ENCODE measurements around the gene KAT8.
A peak's percentile ranks its signal among the peaks of the same experiment; 100 is the strongest.
"Not testable (repeated sequence)": the region's sequence is repeated elsewhere in the genome, so short reads cannot be mapped to it uniquely, and the experiment has no call there.

Gene KAT8

DNA sequence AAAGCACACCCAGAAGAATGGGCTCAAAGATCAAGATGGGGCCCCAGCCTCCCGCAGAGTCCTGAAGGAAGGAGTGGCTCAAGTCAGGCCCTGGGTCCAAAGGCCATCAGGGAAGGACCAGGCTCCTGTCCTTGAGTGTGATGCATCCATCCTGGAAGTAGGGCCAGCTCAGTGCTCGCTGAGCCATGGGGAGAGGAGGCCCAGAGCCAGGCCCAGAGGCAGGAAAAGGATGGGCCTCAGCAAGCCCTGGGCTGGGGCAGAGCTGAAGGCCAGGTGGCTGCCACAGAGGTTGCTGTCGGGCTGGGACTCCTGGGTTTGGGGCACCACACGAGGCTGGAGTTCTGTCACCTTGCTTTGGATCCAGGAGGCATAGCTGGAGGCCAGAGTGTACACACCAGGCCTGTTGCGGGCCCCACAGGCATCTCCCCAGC, 14.4 kb downstream of the KAT8 start:
- DNase-seq (ENCODE audit: low read depth), result no peak

DNA sequence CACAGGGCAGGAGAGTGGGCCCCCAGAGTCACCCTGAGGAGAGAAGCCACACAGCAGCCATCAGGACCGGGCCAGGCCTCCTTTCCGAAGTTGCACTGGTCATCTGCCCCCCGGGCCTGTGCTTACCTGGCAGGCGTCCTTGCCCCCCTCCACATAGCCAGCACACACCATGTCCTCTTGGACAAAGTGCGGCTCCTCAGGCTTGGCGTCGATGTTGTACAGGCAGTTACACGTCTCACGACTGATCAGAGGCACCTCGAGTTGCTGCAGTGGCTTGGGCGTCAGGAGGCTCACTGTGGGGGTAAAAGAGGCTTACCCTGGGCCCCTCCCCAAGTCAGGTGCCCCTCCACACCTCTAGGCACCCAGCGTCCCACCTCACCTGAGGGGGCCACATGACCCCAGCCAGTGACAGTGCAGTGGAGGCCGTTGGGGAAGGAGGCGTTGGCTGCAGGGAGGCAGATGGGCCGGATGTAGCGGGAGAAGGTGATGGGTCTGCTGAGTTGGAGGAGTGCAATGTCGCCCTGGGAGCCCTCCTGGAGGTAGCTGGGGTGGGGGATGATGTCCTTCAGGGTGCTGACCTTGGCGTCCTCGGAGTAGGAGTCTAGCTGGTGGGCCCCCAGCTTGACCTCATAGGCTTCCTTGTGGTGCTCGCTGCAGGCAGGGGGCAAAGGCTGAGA, 15.0 kb downstream of the KAT8 start:
- no peak for DNase-seq (ENCODE audit: low read depth)

DNA sequence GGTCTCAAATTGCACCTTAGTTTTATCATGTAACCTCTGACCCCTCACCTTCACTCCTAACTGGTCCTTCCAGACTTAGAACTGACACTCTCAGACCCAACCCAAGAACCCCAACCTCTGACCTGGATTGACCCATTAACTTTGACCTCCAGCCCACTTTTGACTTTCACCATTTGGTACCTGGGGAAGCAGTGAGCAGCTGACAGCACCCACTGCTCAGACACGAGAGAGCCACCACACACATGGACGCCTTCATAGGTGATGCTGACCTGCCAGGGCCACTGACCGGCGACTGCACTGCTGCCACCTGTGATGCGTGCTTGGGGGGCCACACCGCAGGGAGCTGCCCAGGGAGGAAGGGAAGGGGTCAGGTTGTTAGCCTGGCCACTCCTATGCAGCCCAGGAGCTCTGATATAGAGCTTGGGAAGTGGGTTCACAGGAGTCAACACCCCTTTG, 15.6 kb downstream of the KAT8 start:
- no peak for DNase-seq (ENCODE audit: low read depth)

DNA sequence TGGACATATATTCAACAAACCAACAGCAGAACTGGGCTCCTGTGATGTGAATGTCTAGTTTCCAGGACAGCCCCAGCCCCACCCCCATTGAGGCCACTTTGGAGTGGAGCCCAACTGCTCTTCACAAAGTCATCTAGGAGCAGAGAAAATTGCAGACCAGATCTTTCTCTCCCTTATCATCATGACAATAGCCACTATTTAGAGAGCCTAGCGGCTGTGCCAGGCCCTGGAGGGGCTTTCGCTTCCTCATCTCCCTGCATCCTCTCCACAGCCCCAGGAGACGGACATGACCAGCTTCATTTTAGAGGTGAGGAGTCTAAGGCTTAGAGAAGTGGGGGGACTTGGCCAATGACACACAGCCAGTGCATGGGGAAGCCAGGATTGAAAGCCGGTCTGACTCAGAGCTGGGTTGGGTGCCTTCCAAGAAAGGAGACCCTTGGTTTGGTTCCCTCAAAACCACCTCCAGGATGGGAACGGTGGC, 16.7 kb downstream of the KAT8 start:
- no peak for DNase-seq (ENCODE audit: low read depth)

DNA sequence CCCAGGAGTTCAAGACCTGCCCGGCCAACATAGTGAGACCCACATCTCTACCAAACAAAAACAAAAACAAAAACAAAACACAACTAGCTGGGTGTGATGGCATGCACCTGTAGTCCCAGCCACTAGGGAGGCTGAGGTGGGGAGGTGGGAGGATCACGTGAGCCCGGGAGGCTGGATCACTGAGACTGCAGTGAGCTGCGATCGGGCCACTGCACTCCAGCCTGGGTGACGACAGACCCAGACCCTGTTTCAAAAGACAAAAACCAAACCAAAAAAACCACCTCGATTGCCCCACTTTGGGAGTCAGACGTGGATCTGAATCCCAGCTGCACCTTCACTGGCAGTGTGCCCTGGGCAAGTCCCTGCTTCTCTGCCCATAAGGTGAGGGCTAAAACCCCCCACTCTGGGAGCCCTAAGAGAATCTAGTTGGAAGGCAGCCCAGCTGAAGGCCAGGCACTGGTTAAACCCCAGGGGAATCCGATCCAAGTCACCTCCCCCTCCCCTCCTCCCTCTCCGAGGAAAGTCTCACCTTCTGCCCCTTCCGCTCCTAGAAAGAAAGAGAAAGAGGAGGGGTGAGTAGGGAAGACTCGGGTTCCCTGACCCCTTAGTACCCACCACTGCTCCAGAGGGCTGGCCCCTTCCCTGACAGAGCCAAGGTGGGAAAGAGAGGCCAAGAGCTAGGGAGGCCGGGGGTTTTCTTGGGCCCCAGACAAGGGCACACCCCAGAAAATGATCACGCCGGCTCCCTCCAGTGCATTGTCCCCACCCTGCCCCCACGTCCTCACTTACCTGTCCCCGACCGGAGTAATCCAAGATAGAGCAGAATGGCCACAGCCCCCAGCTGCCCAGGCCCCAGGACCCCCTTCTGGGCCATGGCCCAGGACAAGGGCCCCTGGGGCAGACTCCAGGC, 17.4 kb downstream of the KAT8 start:
- no peak for DNase-seq (ENCODE audit: low read depth)

DNA sequence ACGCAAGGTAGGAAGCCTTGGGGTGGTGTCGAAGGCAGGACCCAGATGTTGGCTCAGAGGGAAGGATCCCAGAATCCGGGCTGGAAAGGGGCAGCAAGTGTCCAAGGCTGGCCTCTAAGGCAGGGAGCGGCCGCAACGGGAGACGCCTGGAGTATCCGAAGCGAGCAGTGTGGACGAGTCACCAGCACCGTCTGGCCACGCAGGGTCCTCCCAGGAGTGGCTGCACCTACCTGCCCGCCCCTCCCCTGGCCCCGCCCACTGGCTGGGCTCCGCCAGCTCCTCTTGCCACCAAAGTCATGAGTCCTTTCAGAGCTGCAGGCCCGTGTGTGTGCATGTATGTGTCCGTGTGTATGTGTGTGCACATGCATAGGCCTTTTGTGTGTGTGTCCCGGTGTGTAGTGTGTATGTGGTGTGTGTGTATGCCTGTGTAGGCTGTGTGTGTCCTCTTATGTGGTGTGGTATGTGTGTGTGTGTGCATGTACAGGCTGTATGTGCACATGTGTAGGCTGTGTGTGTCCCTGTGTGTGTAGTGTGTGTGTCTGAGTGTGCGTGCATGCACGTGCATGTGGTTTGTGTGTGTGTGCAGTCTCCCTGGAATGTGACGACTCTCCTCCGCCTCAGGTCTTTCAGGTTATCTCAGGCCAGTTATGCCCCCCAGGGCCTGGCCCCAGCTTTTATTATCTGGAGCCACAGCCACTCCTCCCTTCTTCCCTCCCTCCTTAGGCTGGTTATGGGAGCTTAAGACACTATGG, 18.2 kb downstream of the KAT8 start, which contains the start of gene PRSS8:
Gene PRSS8 (minus strand): TSS at position 193 of the 752 bp plus-strand sequence. CDS start 229 bp downstream, outside the sequence.
- DNase-seq (ENCODE audit: low read depth), result no peak

DNA sequence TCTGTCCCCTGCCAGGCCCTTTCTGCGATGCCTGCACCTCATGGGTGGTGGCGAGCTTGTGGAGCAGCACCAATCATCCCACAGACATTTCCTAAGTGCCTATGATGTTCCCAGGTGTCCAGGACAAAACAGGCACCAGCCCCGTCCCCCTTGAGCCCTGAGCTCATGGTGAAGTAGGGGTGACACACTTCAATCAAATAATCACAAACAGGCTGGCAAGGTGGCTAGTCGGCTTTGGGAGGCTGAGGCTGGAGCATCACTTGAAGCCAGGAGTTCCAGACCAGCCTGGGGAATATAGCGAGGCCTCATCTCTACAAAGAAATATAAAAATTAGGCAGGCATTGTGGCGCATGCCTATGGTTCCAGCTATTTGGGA, 18.8 kb downstream of the KAT8 start:
- DNase-seq (ENCODE audit: low read depth), result no peak

DNA sequence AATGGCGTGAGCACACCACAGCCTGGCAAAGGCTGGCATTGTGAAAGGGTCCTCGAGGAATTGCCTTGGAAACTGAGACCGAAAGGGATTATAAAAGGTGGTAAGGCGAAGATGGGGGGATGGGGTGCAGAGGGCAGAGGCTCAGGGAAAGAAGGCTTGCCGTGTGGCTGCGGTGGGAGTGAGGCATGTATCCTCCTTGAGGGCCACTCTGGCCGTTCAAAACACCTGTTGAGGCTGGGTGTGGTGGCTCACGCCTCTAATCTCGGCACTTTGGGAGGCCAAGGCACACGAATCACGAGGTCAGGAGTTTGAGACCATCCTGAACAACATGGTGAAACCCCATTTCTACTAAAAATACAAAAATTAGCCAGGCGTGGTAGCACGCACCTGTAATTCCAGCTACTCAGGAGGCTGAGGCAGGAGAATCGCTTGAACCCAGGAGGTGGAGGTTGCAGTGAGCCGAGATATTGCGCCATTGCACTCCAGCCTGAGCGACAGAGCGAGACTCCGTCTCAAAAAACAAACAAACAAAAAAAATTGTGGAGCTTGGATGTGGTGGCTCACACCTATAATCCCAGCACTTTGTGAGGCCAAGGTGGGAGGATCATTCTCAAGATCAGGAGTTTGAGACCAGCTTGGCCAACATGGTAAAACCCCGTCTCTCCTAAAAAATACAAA, 19.5 kb downstream of the KAT8 start:
- DNase-seq (ENCODE audit: low read depth), result not testable (repeated sequence)

DNA sequence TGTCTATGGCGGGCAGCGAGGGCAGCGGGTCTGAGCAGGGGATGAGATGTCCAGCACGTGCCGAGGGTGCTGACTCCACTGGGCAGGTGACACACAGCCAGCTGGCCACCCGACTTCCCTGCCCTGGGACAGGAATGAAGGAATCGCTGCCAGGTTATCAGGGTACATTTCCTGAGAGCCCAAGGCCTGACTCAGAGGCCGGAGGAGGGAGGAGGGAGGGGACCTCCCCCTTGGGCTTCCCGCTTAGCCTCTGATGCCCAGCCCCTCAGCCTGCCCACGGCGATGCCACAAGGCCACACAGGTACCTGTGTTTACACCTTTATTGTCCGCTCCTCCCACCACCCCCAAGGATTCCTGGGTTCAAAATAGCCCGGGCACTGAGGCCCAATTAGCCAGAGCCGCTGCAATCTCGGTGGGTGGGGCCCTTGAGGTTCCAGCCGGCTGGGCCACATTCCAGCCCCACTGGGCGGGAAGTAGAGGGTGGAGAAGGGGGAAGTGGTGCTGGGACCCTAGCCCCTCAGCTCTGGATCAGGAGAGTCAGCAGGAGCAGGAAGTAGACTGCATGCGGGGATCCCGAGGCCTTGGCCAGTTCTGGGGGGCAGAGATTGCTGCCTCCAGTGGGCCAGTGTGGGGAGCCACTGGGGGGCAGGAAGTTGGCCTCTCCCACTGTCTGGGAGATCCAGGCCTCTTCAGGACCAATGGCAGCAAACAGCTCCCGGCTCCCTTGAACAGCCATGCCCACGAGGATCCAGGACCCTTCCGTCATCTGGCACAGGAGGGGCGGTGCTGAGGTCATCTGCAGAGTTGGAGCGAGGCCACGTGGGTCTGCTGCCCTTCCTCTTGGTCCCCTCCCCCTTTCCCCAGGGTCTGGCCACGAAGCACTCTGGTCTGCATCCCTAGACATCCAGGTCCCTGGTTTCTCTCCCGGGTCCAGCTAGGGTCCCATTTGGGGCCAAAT, 21.4 kb downstream of the KAT8 start:
- DNase-seq (ENCODE audit: low read depth), result peak; percentile 16

DNA sequence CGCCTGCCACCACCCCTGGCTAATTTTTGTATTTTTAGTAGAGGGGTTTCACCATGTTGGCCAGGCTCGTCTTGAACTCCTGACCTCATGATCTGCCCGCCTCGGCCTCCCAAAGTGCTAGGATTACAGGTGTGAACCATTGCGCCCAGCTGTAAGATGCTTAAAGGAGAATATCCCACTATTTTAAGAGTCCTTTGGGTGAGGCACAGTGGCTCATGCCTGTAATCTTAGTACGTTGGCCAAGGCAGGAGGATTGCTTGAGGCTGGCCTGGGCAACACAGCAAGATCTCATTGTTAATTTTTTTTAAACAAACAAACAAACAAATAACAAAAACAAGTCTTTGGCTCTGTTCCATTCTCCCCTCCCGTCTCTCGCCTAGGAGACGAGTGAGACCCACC, 23.6 kb downstream of the KAT8 start:
- DNase-seq (ENCODE audit: low read depth), result not testable (repeated sequence)

DNA sequence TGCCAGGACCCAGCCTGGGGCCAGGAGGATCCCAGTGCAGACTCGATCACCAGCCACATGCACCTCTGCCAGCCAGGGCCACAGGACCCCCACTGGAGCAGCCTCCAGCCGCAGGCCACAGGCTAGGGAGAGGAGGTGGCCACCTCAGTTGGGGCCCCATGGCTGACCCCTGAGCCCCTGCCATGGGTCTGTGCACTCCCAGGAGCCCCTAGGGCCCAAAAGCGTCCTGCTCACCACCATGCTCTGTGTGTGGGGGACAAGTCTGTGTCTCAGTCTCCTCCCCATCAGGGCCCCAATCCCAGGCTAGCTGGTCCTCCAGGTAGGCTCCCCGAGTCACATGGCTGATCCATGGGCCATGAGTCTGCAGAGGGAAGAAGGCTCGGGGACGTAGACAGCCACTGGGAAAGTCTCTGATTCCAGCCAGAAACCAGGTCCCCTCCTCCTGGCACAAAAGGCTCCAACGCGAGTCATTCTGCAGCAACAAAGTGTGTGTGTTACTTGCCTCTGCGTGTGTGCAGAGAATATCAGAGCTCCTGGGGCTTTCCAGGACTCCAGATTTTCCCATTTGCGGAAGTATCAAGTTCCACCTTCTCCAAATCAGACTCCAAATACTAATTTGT, 24.1 kb downstream of the KAT8 start:
- peak; percentile 37 for DNase-seq (ENCODE audit: low read depth)

DNA sequence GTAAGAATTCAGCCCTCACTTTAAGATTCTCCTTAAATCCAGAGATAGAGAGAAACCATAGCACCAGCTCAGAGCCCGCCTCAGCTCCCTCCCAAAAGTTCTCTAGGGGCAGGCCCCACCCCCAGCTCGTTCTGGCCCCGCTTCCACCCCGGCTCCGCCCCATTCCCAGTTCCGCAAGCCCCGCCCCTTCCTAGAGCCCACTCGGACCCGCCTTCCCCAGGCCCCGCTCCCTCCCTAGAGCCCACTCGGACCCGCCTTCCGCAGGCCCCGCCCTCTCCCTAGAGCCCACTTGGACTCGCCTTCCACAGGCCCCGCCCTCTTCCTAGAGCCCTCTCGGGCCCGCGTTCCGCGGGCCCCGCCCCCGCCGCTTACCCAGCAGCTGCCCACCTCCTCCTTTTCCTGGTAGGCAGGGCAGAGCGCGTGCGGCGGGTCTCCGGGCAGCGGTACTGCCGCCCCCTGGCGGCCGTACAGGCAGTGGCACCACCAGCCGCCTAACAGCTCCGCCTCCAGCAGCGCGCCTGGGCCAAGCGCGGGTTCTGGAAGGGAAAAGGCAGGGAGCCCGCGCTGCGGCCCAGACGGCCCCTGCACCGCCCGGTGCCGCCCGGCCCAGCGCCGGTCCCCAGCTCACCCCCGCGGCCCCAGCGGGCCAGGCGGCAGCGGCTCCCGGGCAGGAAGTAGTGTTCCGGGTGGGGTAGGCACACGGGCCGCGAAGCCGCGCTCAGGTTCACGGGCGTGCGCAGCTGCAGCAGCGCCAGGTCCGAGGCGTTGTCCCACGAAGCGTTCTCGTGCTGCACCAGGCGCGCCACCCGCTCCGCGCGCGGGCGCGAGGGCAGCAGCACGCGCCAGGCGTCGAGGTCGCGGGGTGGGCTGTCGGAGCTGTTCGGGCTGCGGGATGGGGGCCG, 24.9 kb downstream of the KAT8 start:
- peak; percentile 77 for DNase-seq (ENCODE audit: low read depth)

DNA sequence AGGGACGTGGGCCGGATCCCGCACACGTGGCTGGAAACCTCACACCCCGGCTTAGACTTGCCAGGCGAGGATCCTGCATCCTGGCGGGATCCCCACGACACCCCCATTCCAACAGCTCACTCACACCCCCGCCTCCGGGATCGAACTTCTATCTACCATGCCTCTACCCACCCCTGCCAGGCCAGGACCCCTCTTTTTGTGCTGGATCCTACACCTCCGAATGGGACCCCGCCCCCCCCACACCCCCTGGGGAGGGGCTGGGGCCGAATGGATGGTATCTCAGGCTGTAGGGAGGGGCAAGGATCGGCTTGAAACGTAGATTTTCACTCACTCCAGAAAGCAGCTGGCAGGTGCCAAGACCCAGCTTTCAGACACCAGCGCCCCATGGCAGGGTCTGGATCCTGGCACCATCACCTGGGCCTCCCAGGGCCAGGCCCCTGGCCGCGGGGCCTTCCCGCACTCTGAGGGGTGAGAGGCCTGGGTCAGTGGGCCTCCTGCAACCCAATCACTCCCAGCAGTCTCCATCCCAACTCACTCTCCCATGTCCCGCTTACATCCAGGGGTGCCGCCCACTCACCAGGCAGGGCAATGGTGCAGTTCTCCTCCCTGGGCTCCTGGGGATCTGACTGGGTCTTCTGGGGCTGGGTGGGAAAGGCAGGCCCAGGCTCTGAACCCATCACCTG, 25.7 kb downstream of the KAT8 start:
- no peak for DNase-seq (ENCODE audit: low read depth)

DNA sequence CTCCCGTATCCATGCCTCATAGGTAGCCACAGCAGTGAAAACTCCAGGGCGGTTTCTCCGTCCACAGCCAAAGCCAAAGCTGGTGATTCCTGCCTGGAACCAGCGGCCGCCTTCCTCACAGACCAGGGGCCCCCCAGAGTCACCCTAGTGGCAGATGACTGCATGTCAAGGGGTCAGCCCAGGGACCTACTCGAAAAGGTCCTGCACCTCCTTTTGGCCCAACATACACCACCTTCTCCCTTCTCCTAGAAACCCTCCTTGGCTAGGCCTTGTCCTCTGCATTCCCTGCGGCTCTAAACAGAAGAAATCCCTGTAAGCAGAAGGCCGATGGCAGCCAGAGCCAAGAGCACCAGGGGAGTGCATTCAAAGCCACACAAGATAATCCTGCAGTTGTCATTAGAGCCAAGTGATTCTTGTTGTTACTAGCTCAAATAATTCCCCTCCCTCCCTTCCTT, 26.3 kb downstream of the KAT8 start:
- DNase-seq (ENCODE audit: low read depth), result no peak

DNA sequence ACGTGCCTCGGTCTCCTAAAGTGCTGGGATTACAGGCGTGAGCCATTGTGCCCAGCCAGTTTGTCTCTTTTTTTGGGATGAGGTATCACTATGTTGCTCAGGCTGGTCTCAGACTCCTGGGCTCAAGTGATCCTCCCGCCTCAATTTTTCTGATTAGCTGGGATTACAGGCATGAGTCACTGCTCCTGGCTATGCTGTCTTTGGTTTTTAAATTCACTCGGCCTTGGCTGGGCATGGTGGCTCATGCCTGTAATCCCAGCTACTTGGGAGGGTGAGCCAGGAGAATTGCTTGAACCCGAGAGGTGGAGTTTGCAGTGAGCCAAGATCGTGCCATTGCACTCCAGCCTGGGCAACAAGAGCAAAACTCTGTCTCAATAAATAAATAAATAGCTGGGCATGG, 27.0 kb downstream of the KAT8 start:
- not testable (repeated sequence) for DNase-seq (ENCODE audit: low read depth)

DNA sequence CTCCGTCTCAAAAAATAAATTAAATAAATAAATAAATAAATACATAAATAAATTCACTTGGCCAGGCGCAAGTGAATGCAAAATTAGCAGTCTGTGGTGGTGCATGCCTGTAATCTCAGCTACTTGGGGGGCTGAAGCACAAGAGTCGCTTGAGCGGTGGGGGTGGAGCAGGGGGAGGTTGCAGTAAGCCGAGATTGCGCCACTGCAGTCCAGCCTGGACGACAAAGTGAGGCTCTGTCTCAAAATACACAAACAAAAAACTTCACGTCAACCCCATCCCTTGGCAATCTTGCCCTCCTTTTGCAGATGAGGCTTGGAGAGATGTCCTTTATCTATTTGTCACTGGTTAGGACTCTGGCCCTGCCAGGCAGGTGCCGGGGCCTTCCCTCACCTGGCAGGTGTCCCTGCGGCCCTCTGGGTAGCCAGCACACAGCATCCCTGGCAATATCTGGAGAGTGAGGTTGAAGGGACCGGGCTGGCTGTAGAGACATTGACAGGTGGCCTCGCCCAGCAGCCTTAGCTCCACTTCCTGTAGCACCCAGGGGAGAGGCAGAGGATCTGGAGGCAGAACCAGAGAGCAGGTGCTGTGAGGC, 28.0 kb downstream of the KAT8 start:
- DNase-seq (ENCODE audit: low read depth), result no peak

DNA sequence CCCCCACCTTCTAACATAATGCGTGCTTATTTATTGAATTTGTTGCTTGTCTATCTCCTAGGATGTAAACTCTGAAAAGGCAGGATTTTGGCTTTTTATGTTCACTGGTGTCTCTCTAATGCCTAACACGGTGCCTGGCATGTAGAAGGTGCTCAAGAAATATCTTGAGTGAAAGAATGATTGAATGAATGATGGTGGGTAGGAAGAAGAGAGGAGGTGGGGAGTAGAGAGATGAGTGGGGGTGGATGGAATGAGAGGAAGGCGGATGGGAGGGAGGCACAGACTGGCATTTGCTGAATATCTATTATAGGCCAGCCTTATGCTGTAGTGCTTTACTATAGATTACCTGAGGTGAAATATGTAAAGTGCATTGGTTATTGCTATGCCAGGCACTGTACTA, 30.1 kb downstream of the KAT8 start:
- no peak for DNase-seq (ENCODE audit: low read depth)

DNA sequence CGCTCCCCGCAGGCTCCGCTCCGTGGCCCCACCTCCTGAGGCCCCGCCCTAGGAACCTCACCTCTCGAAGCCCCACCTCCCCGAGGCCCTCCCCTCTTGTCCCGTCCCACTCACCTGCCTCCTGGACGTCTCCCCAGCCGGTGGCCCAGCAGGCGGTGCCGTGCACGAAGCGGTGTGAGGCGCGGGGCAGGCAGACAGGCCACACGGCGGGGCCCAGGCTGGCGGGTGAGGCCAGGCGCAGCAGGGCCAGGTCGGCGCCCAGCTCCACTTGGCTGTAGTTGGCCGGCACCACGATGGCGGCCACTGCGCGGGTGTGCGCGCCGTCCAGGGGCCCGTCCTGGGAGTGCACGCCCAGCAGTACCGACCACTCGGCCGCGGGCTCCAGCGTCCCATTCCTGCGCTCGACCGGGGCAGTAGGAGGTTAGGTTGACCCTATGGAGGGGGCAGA, 30.8 kb downstream of the KAT8 start:
- no peak for DNase-seq (ENCODE audit: low read depth)
